ENCODE measurements around the gene RIC1. TPM values are rescaled to one million over a fixed set of nuclear protein-coding genes. Genes with fewer than 3 reads are reported as not detected.

Gene RIC1
- total and polyA plus RNA-seq, 12 donors: 3.6 to 33.1 (median 17.9) TPM

DNA sequence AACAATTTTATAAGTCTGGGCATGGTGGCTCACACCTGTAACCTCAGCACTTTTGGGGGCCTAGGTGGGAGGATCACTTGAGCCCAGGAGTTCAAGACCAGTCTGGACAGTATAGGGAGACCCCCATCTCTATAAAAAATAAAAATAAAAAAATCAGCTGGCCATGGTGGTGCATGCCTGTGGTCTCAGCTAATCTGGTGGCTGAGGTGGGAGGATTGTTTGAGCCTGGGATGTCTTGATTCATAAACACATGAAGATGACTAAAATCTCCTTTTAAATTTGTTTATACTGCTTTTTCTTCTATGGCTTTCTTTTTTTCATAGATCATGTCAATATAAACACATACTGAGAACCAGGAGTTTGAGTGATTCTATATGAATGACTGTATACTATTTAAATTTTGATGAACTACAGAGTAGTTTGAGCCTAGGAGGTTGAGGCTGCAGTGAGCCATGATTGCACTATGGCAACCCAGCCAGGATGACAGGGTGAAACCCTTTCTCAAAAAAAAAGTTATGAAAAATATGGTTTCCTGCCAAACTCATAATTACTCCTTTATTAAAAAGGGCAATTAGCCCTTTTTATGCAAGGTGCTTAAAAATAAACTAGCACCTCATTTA is 14.2 kb downstream of the RIC1 start:
- Histone ChIP-seq H3K9me3 (replicated peaks in 1 of 3) (no peaks in the 10 kb centered on the region), H3K27ac (no peak overlapping the region), H3K36me3 (replicated peaks in 1 of 2) (no peaks in the 10 kb centered on the region), H3K27me3 (no peaks in the 10 kb centered on the region), H3K4me1 (replicated peaks in 1 of 2) (peaks cover 9 to 13% of the 10 kb centered on the region in 2 donors), H3K4me3 (no peak overlapping the region)
- intact Hi-C loops (cut with DNase I): no loop called here
- no peak for TF ChIP-seq CTCF (IDR thresholded peaks at IDR 0.05)
- no peak for TF ChIP-seq POLR2A (IDR thresholded peaks at IDR 0.05)
- DNase-seq: no peak

- intact Hi-C loops (cut with DNase I): no loop called here
- TF ChIP-seq POLR2A (IDR thresholded peaks at IDR 0.05): no peak
- no peak for TF ChIP-seq CTCF (IDR thresholded peaks at IDR 0.05)
These were observed 15.6 kb downstream of the RIC1 start for GRCh38 chr9:5644501-5644900.

DNA sequence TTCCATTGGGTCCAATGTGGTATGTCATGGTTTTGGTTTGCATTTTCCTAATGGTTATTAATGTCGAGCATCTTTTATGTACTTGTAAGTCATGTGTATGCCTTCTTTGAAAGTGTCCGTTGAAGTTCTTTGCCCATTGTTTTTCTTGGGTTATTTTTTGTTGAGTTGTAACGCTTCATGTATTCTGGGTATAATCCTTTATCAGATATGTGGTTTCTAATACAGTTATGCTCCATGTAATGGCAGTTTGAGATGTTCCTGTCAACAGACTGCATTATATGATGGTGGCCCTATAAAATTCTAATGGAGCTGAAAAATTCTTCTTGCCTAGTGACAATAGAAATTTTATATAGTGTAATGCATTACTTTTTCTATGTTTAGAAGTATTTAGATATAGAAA is 17.2 kb downstream of the RIC1 start:
- DNase-seq: no peak
- 94 to 97% (median 96%) methylated on average over 3 of the region's 3 CpGs for WGBS, 4 donors
- no peak overlapping the region for H3K4me3 ChIP-seq
- peaks cover 9 to 13% of the 10 kb centered on the region in 2 donors for H3K4me1 ChIP-seq (replicated peaks in 1 of 2)
- no peaks in the 10 kb centered on the region for H3K27me3 ChIP-seq
- intact Hi-C loops (cut with DNase I): no loop called here
- TF ChIP-seq CTCF (IDR thresholded peaks at IDR 0.05): no peak
- TF ChIP-seq POLR2A (IDR thresholded peaks at IDR 0.05): no peak
- H3K9me3 ChIP-seq (replicated peaks in 1 of 3): peaks cover 0 to 5% (median 0%) of the 10 kb centered on the region in 3 donors
- H3K27ac ChIP-seq: no peak overlapping the region
- H3K36me3 ChIP-seq (replicated peaks in 1 of 2): no peaks in the 10 kb centered on the region

More at GRCh38 chr9:5644501-5644900, 15.6 kb downstream of the RIC1 start:
- H3K4me3 ChIP-seq: no peak overlapping the region
- H3K4me1 ChIP-seq (replicated peaks in 1 of 2): peaks cover 9 to 13% of the 10 kb centered on the region in 2 donors
- H3K27ac ChIP-seq: no peak overlapping the region
- no peaks in the 10 kb centered on the region for H3K27me3 ChIP-seq
- H3K9me3 ChIP-seq (replicated peaks in 1 of 3): peaks cover 0 to 3% (median 0%) of the 10 kb centered on the region in 3 donors
- no peak for DNase-seq
- 48 to 70% (median 53%) methylated on average over 1 of the region's 1 CpG for whole genome bisulfite sequencing, 4 donors
- no peaks in the 10 kb centered on the region for H3K36me3 ChIP-seq (replicated peaks in 1 of 2)

DNA sequence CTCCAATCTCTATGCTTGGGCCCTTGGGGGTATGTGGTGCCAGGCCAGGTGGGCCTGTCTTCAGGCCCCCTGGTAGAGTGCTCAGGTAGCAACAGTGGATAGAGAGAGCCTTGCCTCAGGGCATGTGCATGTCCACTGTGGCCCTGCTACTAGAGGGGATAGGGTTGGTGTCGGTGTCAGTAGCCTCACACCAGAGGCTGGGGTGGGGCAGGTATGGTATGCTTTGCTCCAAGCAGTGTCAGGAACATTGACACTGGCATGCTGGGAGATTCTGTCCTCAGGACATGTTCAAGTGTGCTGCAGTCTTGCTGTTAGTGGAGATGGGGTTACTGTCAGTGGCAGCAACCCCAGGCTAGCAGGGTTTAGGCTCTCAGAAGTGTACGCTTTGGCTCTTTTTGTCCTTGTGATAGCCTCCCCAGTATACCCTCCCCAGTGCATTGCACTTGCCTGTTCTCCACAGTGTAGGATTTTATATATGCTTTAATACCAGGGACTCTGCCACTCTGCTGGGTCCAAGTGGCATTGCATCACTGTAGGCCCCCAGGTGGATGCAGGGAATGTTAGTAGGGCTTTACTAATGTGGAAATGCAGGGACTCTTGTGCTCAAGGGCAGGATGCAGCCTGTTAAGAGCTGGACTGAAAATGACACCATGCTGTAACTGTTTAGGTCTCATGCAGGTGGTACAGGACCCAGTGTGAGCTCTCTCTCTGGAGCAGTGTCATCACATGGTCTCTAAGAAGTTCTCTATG is 21.6 kb downstream of the RIC1 start:
- WGBS, 4 donors: 96 to 100% (median 98%) methylated on average over 2 of the region's 2 CpGs; no CpG with 5 or more reads in 1 of the 4 donors
- TF ChIP-seq CTCF (IDR thresholded peaks at IDR 0.05) (no peak), POLR2A (IDR thresholded peaks at IDR 0.05) (no peak)
- intact Hi-C loops (cut with DNase I): no loop called here
- Histone ChIP-seq H3K27me3 (no peaks in the 10 kb centered on the region), H3K4me1 (replicated peaks in 1 of 2) (no peaks in the 10 kb centered on the region), H3K4me3 (no peak overlapping the region), H3K9me3 (replicated peaks in 1 of 3) (peaks cover 0 to 18% (median 7%) of the 10 kb centered on the region in 3 donors), H3K36me3 (replicated peaks in 1 of 2) (no peaks in the 10 kb centered on the region), H3K27ac (no peak overlapping the region)
- DNase-seq: no peak

All from adrenal gland (tissue), 12 donors.